Hepatocyte (in vitro differentiated cells): ENCODE results near the gene TTN. TPM values are rescaled to one million over a fixed set of nuclear protein-coding genes. Genes with fewer than 3 reads are reported as not detected.
"Not testable (repeated sequence)": the region's sequence is repeated elsewhere in the genome, so short reads cannot be mapped to it uniquely, and the experiment has no call there.

Experiments used
- DNase-seq: peaks from one replicate; pipeline ENCODE4 v3.0.0-alpha.2; 2016; ENCODE audit warnings: low spot score
- H2AFZ ChIP-seq: fragments of 200-600 bp; sonication (generic); 2 replicates; pipeline ENCODE4 v1.6.0; 2016; ENCODE audit warnings: antibody characterized with exemption, mild to moderate bottlenecking
- H3K27ac ChIP-seq: fragments of 200-600 bp; sonication (generic); 2 replicates; pipeline ENCODE4 v1.5.1; 2016; ENCODE audit warnings: mild to moderate bottlenecking
- H3K27me3 ChIP-seq: fragments of 200-600 bp; sonication (generic); 2 replicates; pipeline ENCODE4 v1.6.1; 2016
- H3K36me3 ChIP-seq: fragments of 200-600 bp; sonication (generic); replicated peaks from 2 replicates; pipeline ENCODE4 v1.5.1; 2016; ENCODE audit warnings: low read depth; ENCODE audit not compliant: insufficient read depth
- H3K4me1 ChIP-seq: fragments of 200-600 bp; sonication (generic); 2 replicates; pipeline ENCODE4 v1.5.1; 2016; ENCODE audit warnings: mild to moderate bottlenecking, moderate library complexity; ENCODE audit not compliant: insufficient read depth
- H3K4me2 ChIP-seq: fragments of 200-600 bp; sonication (generic); 2 replicates; pipeline ENCODE4 v1.6.0; 2016
- H3K4me3 ChIP-seq: fragments of 200-600 bp; sonication (generic); 2 replicates; pipeline ENCODE4 v1.5.1; 2016; ENCODE audit warnings: mild to moderate bottlenecking
- H3K79me2 ChIP-seq: fragments of 200-600 bp; sonication (generic); 2 replicates; pipeline ENCODE4 v1.6.0; 2017; ENCODE audit warnings: mild to moderate bottlenecking
- H3K9me2 ChIP-seq: fragments of 200-600 bp; sonication (generic); replicated peaks from 2 replicates; pipeline ENCODE4 v1.6.0; 2017; ENCODE audit warnings: mild to moderate bottlenecking; ENCODE audit not compliant: insufficient read depth
- H3K9me3 ChIP-seq: fragments of 200-600 bp; sonication (generic); 2 replicates; pipeline ENCODE4 v1.5.1; 2016; ENCODE audit warnings: low read depth, mild to moderate bottlenecking
- H4K20me1 ChIP-seq: fragments of 200-600 bp; sonication (generic); 2 replicates; pipeline ENCODE4 v1.6.0; 2016; ENCODE audit warnings: mild to moderate bottlenecking; ENCODE audit not compliant: insufficient read depth, poor library complexity, severe bottlenecking
- CTCF ChIP-seq: fragments of 200-600 bp; sonication (generic); IDR thresholded peaks from 2 replicates; pipeline ENCODE4 v1.5.1; 2016; ENCODE audit warnings: antibody characterized with exemption, mild to moderate bottlenecking; ENCODE audit not compliant: poor library complexity
- EZH2 ChIP-seq: fragments of 200-600 bp; sonication (generic); IDR thresholded peaks from 2 replicates; pipeline ENCODE4 v1.6.1; 2016; ENCODE audit warnings: antibody characterized with exemption, mild to moderate bottlenecking, borderline replicate concordance
- EZH2phosphoT487 ChIP-seq: fragments of 200-600 bp; sonication (generic); IDR thresholded peaks from one replicate; pipeline ENCODE4 v1.6.1; 2018; ENCODE audit warnings: antibody characterized with exemption, mild to moderate bottlenecking, low read depth, moderate library complexity; ENCODE audit not compliant: unreplicated experiment, severe bottlenecking
- WGBS: methylation state at CpG from one replicate; pipeline ENCODE4 v1.1.6; 2016; ENCODE audit warnings: low lambda C conversion rate; ENCODE audit errors: missing lambda C conversion rate; 5-methylcytosine and 5-hydroxymethylcytosine counted together
- polyA plus RNA-seq: library from polyadenylated mRNA; unstranded; fragments of >200 nt; fragmentation: Nextera tagmentation; extraction: Ambion mirVana; gene quantifications from 2 replicates; pipeline ENCODE4 v1.2.1, GENCODE V29; 2016
- total RNA-seq: library from RNA; depleted of rRNA; stranded (reverse); fragments of >200 nt; gene quantifications from 2 replicates; pipeline ENCODE4 v1.2.3, GENCODE V29; 2014

The TTN gene
- total and polyA plus RNA-seq, 2 experiments from 2014 or later, result 5.4 to 6.4 TPM

GRCh38 chr2:178666458-178666857, 140.8 kb downstream of the TTN start:
- Histone ChIP-seq H3K27ac (no peak overlapping the region), H3K27me3 (no peaks in the 10 kb centered on the region), H3K9me2 (no peaks in the 10 kb centered on the region), H2AFZ (no peak overlapping the region), H3K4me3 (no peak overlapping the region), H3K4me1 (no peaks in the 10 kb centered on the region), H3K36me3 (no peaks in the 10 kb centered on the region), H3K4me2 (no peak overlapping the region), H3K79me2 (no peaks in the 10 kb centered on the region), H4K20me1 (no peaks in the 10 kb centered on the region), H3K9me3 (no peaks in the 10 kb centered on the region)
- no peak for TF ChIP-seq EZH2
- TF ChIP-seq EZH2phosphoT487, result no peak
- no peak for TF ChIP-seq CTCF
- no peak for DNase-seq

- H4K20me1 ChIP-seq, DNase-seq, H3K79me2 ChIP-seq, H3K9me2 ChIP-seq, H2AFZ ChIP-seq, H3K4me2 ChIP-seq, H3K27ac ChIP-seq, H3K4me1 ChIP-seq, H3K27me3 ChIP-seq, H3K36me3 ChIP-seq, H3K9me3 ChIP-seq, H3K4me3 ChIP-seq: not testable (repeated sequence)
- 78% methylated on average over 3 of the region's 8 CpGs for WGBS
These were observed 148.7 kb downstream of the TTN start for GRCh38 chr2:178658480-178658879.

GRCh38 chr2:178650554-178650953, 156.7 kb downstream of the TTN start:
- Histone ChIP-seq H3K9me3 (no peaks in the 10 kb centered on the region), H2AFZ (no peak overlapping the region), H3K4me2 (no peak overlapping the region), H3K4me3 (no peak overlapping the region), H4K20me1 (no peaks in the 10 kb centered on the region), H3K4me1 (no peaks in the 10 kb centered on the region), H3K9me2 (no peaks in the 10 kb centered on the region), H3K79me2 (no peaks in the 10 kb centered on the region), H3K27me3 (no peaks in the 10 kb centered on the region), H3K27ac (no peak overlapping the region), H3K36me3 (no peaks in the 10 kb centered on the region)
- 84% methylated on average over 5 of the region's 5 CpGs for WGBS
- no peak for TF ChIP-seq EZH2
- TF ChIP-seq EZH2phosphoT487, result no peak
- no peak for TF ChIP-seq CTCF
- DNase-seq, result no peak

- Histone ChIP-seq H2AFZ (no peak overlapping the region), H3K27me3 (no peaks in the 10 kb centered on the region), H3K4me1 (no peaks in the 10 kb centered on the region), H3K79me2 (no peaks in the 10 kb centered on the region), H3K36me3 (no peaks in the 10 kb centered on the region), H3K9me3 (no peaks in the 10 kb centered on the region), H3K9me2 (no peaks in the 10 kb centered on the region), H3K4me2 (no peak overlapping the region), H3K27ac (no peak overlapping the region), H4K20me1 (no peaks in the 10 kb centered on the region), H3K4me3 (no peak overlapping the region)
- no peak for DNase-seq
- TF ChIP-seq EZH2phosphoT487 (no peak), EZH2 (no peak), CTCF (no peak)
- 100% methylated on average over 1 of the region's 1 CpG for WGBS
These were observed 162.3 kb downstream of the TTN start for GRCh38 chr2:178644919-178645318.
